GM19324 (cell line): Measurements from ENCODE around the gene FTO.
"Not testable (repeated sequence)": the region's sequence is repeated elsewhere in the genome, so short reads cannot be mapped to it uniquely, and the experiment has no call there.

Experiments
- ATAC-seq: cut with Tn5 transposase; IDR thresholded peaks from one replicate; pipeline ENCODE4 v1.9.1; 2021; ENCODE audit warnings: mild to moderate bottlenecking, moderate library complexity; ENCODE audit not compliant: unreplicated experiment, low FRiP score

Gene FTO

DNA sequence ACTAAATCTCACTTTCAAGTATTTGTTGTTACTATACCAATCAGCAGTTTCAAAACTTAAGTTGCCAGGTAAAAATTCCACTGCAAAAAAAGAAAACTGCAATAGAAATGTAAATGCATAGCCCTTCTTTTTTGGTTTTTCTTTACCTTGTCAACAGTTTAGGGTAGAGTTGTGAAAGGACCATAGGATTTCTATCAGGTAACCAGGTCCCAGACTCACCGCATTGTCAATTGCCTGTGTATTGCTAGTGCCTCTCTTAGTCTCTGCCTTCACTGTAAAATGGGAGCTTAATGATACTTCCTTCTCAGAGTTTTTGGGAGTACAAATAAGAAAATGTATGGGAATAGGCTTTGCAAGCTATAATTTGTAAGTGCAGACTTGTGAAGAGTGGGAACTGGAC is 145.0 kb downstream of the FTO start:
- no peak for ATAC-seq

DNA sequence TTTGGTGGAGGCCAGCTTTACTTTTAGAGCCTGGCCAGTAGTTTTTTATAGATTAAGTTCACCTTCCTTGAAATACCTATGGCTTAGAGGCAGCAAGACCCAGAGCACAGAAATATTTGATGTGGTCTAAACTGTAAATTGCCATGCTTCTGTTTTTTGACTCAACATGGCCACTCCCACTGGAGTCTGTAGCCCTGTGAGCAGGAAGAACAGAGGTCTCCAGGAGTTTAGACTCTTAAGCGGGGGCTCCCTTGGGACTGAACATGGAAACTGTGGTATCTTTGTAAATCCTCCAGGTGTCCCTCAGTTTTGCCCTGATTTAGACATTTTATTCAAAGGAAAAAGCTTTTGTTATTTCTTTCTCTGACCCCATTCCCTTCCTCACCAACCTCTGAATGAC is 145.6 kb downstream of the FTO start:
- no peak for ATAC-seq

DNA sequence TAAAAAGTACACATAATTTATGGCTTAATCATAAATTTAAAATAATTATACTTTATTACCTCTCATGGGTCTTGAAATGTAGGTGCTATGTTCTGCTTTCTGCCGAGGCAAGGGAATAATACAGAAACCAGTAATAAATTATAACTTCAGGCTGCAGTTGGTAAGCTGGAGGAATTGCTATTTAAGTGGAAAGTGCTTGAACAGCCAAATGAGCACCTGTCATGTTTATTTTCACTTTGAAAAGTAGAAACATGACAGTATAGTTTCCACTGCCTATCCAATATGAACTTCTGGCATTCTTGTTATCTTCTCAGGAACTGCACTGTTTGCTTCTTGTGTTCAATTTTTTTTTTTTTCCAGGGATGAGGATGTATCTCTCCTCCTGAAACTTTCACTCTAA is 146.0 kb downstream of the FTO start:
- ATAC-seq: no peak

DNA sequence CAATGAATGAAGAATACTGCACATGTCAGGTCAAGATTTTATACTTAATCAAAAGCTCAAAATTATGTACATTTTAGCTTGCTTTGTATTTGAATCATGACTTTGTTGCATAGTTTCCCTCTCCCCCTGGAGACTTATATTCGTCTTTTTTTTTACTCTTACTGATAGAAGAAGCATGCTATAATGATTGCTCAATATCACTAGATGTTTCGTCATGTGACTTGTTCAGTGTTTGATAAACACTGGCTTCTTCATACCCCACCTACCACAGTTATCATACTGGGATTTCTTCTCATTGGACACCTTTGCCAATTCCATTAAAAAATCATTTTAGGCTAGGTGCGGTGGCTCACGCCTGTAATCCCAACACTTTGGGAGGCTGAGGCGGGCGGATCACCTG is 148.7 kb downstream of the FTO start:
- no peak for ATAC-seq

DNA sequence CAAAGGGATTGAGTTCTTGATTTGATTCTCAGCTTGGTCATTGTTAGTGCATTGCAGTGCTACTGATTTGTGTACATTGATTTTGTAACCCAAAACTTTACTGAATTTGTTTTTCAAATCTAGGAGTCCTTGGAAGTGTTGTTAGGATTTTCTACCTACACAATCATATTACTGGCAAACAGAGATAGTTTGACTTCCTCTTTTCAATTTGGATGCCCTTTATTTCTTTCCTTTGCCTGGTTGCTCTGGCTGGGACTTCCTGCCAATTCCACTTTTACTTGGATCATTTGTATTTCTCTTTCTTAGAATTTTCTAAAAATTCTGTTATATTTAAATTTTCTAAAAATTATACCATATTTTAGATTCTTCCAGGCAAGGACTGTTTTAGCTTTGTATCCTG is 151.1 kb downstream of the FTO start:
- ATAC-seq: no peak

DNA sequence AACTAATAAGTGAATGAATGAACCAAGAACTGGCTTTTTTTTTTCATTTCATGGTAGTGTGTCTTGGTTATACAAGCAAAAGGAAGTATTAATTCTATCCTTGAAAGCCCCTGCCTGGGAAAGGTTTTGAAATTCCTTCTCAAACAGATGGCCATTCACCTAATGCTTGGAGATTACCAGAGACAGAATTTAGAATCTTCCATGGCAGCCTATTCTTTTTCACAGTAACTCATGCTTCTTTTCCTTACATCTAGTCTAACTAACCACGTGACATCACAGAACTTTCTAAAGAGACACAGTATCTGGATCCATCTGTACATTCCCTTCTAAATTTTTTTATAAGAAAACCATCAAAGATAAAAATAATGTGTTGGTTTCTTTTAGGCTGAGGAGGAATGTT is 151.6 kb downstream of the FTO start:
- ATAC-seq: no peak

DNA sequence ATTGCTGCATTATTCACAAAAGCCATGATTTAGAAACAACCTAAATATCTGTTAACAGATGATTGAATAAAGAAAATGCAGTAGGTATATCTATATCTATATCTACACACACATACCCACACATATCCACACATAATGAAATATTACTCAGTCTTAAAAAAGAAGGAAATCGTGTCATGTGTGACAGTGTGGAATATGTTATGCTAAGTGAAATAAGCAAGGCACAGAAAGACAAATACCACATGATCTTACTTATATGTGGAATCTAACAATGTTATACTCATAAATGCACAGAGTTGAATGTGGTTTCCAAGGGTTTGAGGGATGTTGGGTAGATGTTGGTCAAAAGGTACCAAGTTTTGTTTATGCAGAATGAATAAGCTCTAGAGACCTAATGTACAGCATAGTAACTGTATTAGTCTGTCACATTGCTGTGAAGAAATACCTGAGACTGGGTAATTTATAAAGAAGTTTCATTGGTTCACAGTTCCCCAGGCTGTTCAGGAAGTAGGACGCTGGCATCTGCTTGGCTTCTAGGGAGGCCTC is 156.1 kb downstream of the FTO start:
- ATAC-seq: no peak

DNA sequence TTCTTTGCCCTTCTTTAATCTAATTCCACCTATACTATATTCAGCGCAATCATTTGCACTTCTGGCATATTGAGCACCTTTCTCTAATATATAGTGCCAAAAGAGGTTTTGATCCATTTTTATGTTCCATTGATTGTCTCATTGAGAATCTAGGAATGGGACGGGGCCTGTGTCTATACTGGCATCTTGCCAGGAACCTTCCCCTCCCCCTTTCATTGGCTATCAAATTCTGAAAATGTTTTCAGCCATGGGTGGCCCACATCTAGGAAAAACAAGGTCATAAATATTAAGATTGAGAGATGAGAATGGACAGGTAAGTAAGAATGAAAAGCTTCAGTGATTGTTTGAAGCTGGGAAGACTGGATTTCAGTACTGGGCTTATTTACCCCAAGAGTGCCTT is 159.9 kb downstream of the FTO start:
- no peak for ATAC-seq

DNA sequence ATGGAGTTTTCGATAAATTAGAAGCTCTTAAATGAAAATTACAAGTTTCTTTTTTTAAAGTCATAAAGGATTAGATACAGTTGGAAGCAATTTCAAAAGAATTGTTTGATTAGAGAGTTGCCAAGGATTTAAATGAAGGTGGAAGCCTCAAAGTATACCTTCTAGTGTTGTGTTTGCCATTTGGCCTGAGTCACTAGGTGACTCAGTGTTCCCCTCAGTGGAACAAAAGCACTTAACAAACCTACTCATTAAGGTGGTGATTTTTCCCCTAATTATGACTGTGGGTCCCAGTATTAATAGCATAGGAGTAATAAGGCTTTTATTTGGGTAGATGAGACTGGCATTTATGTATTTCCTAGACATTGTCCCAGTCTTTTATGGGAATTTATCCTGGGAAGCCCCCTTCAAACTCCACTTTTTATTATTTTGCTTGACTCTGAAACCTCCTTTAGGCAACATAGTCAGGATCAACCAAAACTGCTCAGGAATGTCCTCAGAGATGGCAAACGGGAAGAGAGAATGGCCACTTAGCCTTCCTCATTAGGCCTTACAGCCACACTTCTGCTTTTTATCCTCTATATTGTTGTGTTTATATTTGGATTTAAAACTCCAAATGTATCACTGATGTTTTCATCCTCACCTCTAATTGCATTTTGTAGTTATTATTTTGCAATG is 161.0 kb downstream of the FTO start:
- ATAC-seq: no peak

DNA sequence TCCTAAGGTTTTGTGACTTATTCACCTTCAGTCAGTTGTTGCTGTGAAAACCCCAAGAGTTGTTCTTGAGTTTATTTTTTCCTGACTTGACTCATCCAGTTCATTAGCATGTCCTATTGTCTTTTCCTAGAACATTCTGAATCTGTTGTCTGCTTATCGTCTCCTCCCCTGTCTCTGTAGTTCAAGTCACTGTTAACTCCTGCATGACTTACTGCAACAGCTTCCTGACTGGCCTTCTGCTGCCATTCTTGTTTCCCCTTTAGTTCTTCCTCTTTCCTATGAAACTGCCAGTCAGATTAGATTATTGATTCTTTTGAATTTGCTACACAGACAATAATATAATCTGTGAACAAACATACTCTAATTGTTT is 161.5 kb downstream of the FTO start:
- ATAC-seq: no peak

DNA sequence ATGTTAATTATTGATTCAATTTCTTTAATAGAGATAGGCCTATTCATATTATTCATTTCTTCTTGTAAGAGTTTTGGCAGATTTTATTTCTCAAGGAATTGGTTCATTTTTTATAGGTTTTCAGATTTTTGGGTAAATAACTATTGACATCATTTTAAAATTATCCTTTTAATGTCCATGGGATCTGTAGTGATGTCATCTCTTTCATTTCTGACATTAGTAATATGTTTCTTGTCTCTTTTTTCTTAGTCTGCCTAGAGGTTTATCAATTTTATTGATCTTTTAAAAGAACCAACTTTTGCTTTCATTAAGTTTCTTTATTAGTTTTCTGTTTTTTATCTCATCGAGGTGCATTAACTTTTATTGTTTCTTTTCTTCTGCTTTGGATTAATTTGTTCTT is 162.6 kb downstream of the FTO start:
- ATAC-seq: no peak

DNA sequence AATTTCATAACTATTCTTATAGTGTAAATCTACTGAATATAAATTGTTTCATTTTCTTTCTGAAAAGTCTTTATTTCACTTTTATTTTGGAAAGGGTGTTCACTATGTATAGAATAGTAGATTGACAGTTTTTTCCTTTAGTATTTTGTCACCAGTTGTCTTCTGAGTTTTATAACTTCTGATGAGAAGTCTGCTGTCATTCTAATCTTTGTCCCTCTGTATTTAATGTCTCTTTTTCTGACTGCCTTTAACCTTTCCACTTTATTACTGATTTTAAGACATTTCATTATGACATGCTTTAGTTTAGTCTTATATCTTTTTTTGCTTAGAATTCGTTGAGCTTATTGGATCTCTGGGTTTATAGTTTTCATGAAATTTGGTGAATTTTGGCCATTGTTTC is 166.9 kb downstream of the FTO start:
- no peak for ATAC-seq

DNA sequence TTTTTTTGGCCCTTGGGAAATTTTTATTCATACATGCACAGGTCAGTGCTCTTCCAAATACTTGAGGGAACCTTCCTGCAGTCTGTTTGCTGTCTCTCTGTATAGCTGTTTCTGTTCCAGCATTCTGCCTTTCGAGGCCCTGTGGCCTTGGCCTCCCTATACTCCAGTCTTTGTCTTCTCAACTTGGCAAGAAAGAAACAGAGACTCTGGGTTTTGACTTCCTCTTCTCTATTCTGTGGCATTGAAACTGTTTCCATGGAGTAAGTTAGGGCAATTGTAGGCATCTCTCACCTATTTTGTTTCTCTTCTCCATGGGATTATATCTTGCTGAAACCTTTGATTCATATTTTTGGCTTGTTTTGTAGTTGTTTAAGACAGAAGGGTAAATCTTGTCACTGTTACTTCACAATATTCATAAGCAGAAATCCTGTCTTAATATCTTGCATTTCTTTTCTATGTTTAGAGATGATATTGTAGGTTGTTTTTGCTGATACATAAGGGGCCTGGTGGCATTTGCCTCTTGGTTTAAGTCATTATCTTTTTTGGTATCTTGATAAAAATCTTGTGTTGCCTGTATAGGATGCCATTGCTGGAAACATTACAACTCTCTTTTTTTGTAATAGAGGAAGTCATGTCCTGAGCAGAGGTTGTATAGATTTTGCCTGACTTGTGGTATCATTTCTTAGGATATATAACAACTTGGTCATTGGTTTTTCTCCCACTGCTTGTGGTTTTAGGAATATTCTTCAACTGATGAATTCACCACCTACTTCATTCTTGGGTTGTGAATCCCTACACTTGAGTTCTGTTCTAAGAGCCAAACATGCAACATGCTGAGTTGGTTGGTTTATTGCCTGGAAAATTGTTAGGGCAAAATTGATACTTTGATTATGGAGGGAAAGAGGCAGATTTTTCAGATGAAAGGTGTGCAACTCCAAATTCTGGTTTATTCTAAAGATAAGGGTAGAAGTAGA is 168.6 kb downstream of the FTO start:
- no peak for ATAC-seq

DNA sequence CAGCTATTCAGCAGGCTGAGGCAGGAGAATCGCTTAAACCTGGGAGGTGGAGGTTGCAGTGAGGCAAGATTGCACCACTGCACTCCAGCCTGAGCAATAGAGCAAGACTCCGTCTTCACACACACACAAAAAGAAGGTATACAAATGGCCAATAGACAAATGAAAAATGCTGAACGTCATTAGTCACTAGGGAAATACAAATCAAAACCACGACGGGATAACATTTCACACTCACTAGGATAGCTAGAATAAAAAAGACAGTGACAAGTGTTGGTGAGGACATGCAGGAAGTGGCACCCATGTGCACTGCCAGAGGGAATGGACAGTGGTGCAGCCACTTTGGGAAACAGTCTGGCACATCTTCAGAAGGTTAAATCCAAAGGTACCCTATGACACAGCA is 172.9 kb downstream of the FTO start:
- no peak for ATAC-seq

DNA sequence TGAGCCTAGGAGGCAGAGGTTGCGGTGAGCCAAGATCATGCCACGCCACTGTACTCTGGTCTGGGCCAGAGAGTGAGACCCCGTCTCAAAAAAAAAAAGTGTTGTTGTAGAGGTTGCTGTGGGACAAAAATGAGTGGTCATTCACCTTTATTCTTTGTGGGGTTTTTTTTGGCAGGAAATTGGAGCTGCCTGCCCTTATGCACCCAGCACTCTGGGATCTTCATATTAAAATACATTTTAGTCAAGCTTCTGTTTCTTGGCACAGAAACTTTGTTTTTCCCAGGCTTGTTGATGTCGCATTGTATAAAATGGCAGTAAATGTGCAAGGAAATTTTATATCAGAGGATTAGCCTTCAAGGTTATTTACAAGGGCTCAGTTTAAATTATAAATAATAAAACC is 174.3 kb downstream of the FTO start:
- no peak for ATAC-seq

DNA sequence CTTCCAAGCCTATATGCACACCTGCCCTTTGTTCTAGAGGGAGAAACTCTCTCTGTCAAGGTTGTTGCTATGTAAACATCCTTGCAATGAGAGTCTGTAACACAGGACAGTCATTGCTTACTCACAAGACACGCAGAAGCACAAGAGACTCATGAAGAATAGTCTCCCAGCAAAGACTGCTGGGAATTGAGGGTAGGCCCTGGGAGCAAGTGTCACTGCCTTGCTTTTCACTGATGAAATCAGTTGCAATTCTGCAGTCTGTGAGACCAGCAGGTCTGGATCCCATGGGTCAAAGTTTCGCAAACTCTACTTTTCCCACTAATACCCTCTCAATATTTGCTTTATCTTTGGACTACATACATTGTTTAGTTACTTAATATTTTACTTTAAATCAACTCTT is 177.4 kb downstream of the FTO start:
- no peak for ATAC-seq

DNA sequence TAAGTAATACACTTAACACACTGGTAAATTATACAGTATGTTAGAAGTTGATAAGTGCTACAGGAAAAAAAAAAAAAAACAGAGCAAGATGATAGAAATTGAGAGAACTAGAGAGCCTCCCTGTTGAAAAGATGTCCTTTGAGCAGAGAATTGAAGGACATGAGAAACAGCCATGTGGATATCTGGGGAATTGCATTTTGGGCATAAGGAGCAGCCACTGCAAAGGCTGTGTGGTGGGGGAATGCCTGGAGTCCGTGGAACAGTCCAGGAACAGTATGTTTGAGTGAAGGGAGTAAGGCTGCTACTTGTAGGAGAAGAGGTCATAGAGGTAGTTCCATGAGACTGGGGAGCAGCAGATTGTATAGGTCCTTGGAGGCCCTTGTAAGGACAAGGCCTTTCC is 178.4 kb downstream of the FTO start:
- no peak for ATAC-seq

DNA sequence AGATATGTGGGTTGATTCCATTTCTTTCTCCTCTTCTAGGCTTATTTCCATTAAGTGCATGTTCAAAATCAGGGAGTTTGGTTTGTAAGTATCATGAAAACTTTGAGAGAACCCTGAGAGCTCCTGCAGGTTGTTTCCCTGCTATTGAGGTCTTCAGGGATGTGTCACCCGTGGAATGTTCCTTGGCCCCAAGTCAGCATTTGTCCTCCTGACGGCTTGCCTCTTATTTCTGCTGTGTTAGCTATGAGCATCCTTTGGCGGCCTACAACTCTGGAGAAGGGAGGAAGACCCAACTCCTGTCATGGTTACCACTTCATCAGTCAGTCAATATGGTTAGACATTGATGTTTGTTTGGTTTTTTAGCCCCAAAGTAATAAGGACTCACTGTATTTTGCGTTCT is 180.8 kb downstream of the FTO start:
- ATAC-seq: no peak

DNA sequence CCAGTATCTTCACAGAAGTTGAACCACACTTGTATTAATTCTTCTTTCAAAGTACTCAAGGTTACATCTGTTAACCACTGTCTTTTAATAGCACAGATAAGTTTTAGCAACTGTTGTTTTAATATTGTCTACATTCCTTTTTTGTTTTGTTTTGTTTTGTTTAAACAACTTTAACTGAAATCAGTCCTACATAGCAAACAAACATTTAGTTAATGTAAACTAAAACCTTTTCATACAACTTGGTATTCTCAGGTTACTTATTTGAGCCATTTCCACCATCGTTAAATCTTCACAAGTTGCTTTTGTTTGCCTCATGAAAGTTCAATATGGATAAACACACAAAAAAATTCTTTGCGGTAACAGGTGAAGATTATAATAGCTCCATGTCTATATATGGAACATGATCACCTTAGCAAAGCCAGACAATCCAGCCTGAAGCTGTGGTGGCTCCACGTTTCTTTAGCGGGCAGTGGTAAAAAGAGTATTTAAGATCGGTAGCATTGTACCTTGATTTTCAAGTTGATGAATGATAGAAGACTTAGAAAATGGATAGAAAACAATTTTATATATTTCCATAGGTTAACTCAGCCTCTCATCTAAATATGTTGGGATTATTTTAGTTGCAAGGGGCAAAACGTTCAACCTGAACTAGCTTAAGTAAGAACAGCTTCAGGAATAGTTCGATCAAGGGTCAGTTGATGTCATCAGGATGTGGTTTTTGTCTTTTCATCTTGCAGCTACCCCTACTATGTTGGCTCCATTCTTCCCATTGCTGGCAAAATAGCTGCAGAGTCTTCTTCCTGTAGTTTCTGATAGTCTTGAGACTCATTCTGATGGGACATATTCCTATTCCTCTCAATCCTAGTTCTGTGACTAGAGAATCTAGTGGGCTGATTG is 182.8 kb downstream of the FTO start:
- ATAC-seq: no peak

DNA sequence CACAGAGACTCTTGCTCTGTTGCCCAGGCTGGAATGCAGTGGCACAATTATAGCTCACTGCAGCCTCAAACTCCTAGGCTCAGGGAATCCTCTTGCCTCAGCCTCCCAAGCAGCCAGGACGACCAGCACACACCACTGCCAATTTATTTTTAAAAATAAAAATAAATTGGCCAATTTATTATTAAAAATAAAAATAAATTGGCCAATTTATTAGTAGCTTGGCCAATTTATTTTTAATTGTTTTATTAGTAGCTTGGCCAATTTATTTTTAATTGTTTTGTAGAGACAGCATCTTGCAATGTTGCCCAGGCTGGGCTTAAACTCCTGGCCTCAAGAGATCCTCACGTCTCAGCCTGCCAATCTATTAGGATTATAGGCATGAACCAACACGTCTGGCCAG is 184.3 kb downstream of the FTO start:
- ATAC-seq: no peak

DNA sequence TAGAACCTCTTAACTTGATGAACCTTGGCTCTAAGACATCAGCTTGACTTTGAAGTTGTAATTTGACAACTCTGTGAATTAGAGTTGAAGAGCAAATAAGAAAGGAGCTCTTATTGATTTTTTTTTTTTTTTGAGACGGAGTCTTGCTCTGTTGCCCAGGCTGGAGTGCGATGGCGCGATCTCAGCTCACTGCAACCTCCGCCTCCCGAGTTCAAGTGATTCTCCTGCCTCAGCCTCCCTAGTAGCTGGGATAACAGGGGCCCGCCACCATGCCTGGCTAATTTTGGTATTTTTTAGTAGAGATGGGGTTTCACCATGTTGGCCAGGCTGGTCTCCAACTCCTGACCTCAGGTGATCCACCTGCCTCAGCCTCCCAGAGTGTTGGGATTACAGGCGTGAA is 186.9 kb downstream of the FTO start:
- ATAC-seq: not testable (repeated sequence)
